Stimulated activated CD4-positive, alpha-beta T cell treated with anti-CD3 and anti-CD28 coated beads, Interleukin-2, amount 100 ng/mL, for 48 hours (primary cell): Measurements from ENCODE around the gene TOP2A.

Experiments
- DNase-seq, 2 donors: peaks; one replicate each; pipeline ENCODE4 v3.0.0-alpha.2; 2020

The TOP2A gene

GRCh38 chr17:40417609-40418427, at the start of gene TOP2A:
TSS of gene TOP2A (minus strand) at chr17:40417896. CDS start at chr17:40417791, 105 bp downstream.
- peak; percentile 97 to 98 for DNase-seq

- no peak for DNase-seq
Measured at GRCh38 chr17:40467281-40467867, 49.7 kb upstream of the TOP2A start.

- no peak for DNase-seq
Measured at GRCh38 chr17:40466298-40466971, 48.7 kb upstream of the TOP2A start.

GRCh38 chr17:40464392-40464855, 46.7 kb upstream of the TOP2A start:
- DNase-seq: no peak

- no peak for DNase-seq
Measured at GRCh38 chr17:40463122-40463550, 45.4 kb upstream of the TOP2A start.

- no peak for DNase-seq
Measured at GRCh38 chr17:40462343-40463121, 44.8 kb upstream of the TOP2A start.

GRCh38 chr17:40461732-40462342, 44.1 kb upstream of the TOP2A start:
- DNase-seq: no peak

GRCh38 chr17:40460968-40461731, 43.5 kb upstream of the TOP2A start:
- DNase-seq: no peak

GRCh38 chr17:40460604-40460967, 42.9 kb upstream of the TOP2A start:
- DNase-seq: no peak

- no peak for DNase-seq
Measured at GRCh38 chr17:40459636-40460603, 42.2 kb upstream of the TOP2A start.

GRCh38 chr17:40458851-40459482, 41.3 kb upstream of the TOP2A start:
- no peak for DNase-seq

GRCh38 chr17:40457964-40458791, 40.5 kb upstream of the TOP2A start:
- DNase-seq: no peak

GRCh38 chr17:40457369-40457768, 39.7 kb upstream of the TOP2A start:
- DNase-seq: no peak

- no peak for DNase-seq
Measured at GRCh38 chr17:40456396-40456951, 38.8 kb upstream of the TOP2A start.

- no peak for DNase-seq
Measured at GRCh38 chr17:40454613-40454995, 36.9 kb upstream of the TOP2A start.

- DNase-seq: no peak
Measured at GRCh38 chr17:40453881-40454612, 36.4 kb upstream of the TOP2A start.

- DNase-seq: no peak
Measured at GRCh38 chr17:40452921-40453378, 35.3 kb upstream of the TOP2A start.
